Colonic mucosa (tissue), 4 donors: ENCODE results near the gene STPG4. TPM values are rescaled to one million over a fixed set of nuclear protein-coding genes. Genes with fewer than 3 reads are reported as not detected.
"Not testable (repeated sequence)": the region's sequence is repeated elsewhere in the genome, so short reads cannot be mapped to it uniquely, and the experiment has no call there.

Source experiments
- DNase-seq: peaks from one replicate; pipeline ENCODE4 v3.0.0-alpha.2; 2020
- H3K27ac ChIP-seq: fragments of 200-600 bp; one replicate; pipeline ENCODE4 v1.8.0; 2021
- H3K27me3 ChIP-seq: fragments of 200-600 bp; one replicate; pipeline ENCODE4 v1.8.0; 2021
- H3K36me3 ChIP-seq: fragments of 200-600 bp; one replicate; pipeline ENCODE4 v1.8.0; 2021
- H3K4me1 ChIP-seq: fragments of 200-600 bp; one replicate; pipeline ENCODE4 v1.8.0; 2021; ENCODE audit warnings: mild to moderate bottlenecking
- H3K4me3 ChIP-seq: fragments of 200-600 bp; one replicate; pipeline ENCODE4 v1.8.0; 2021
- H3K9ac ChIP-seq, 2 donors: one replicate each; pipeline ENCODE4 v1.7.0; 2013; ENCODE audit warnings: control low read depth in 2 of 2, low read depth in 2 of 2, low read length in 2 of 2
- H3K9me3 ChIP-seq: fragments of 200-600 bp; one replicate; pipeline ENCODE4 v1.8.0; 2021
- CTCF ChIP-seq: fragments of 200-600 bp; IDR thresholded peaks from one replicate; pipeline ENCODE4 v1.8.0; 2022; ENCODE audit warnings: antibody characterized with exemption, mild to moderate bottlenecking
- intact Hi-C: fragments of 100-400 bp; cut with DNase I; formaldehyde crosslinking; loops from one replicate; pipeline ENCODE4 v1.14.1; 2022
- total RNA-seq, 2 donors: library from RNA; stranded (reverse); fragmentation: NEBNext Ultra II Directional in 1 of 2; extraction: Animal tissue kit (Norgen Biotek cat#: 25700) in 1 of 2; gene quantifications; one replicate each; pipeline ENCODE4 v1.2.1, GENCODE V29; 2021
- donor health status: healthy.
- donor health status: DM: no; HTN: no; CAD: no.
- donor health status: DM: no; HTN: no; CAD: no.

STPG4 gene
- total RNA-seq, 2 donors from 2014 or later = 0.21 to 0.47 TPM

GRCh38 chr2:47128705-47129104, 26.4 kb downstream of the STPG4 start:
- Histone ChIP-seq H3K36me3 (no peaks in the 10 kb centered on the region), H3K27me3 (no peaks in the 10 kb centered on the region), H3K4me1 (no peaks in the 10 kb centered on the region), H3K4me3 (no peak overlapping the region), H3K9me3 (no peaks in the 10 kb centered on the region), H3K27ac (no peak overlapping the region), H3K9ac (no peak overlapping the region)
- DNase-seq = no peak
- TF ChIP-seq CTCF = no peak
- intact Hi-C loops = no loop called here

GRCh38 chr2:47127862-47128543, 27.1 kb downstream of the STPG4 start:
- TF ChIP-seq CTCF = no peak
- intact Hi-C loops = no loop called here
- no peak overlapping the region for H3K4me3 ChIP-seq
- H3K36me3 ChIP-seq = no peaks in the 10 kb centered on the region
- no peaks in the 10 kb centered on the region for H3K27me3 ChIP-seq
- no peak overlapping the region for H3K27ac ChIP-seq
- no peaks in the 10 kb centered on the region for H3K9me3 ChIP-seq
- no peaks in the 10 kb centered on the region for H3K4me1 ChIP-seq
- H3K9ac ChIP-seq = no peak overlapping the region
- DNase-seq = no peak

- no peaks in the 10 kb centered on the region for H3K36me3 ChIP-seq
- H3K9me3 ChIP-seq = no peaks in the 10 kb centered on the region
- no peak for DNase-seq
- no peak overlapping the region for H3K27ac ChIP-seq
- H3K9ac ChIP-seq = no peak overlapping the region
- intact Hi-C loops = no loop called here
- no peaks in the 10 kb centered on the region for H3K4me1 ChIP-seq
- no peak for TF ChIP-seq CTCF
- H3K4me3 ChIP-seq = no peak overlapping the region
- no peaks in the 10 kb centered on the region for H3K27me3 ChIP-seq
Observed at GRCh38 chr2:47126783-47127182, 28.3 kb downstream of the STPG4 start.

GRCh38 chr2:47124740-47125139, 30.4 kb downstream of the STPG4 start:
- H3K4me1 ChIP-seq, DNase-seq, H3K36me3 ChIP-seq, H3K4me3 ChIP-seq, H3K9me3 ChIP-seq, H3K27me3 ChIP-seq, H3K27ac ChIP-seq, H3K9ac ChIP-seq, intact Hi-C loops: not testable (repeated sequence)

- H3K4me1 ChIP-seq, H3K36me3 ChIP-seq, intact Hi-C loops, DNase-seq, H3K9me3 ChIP-seq, H3K27ac ChIP-seq, H3K9ac ChIP-seq, H3K27me3 ChIP-seq, H3K4me3 ChIP-seq: not testable (repeated sequence)
Observed at GRCh38 chr2:47120424-47120823, 34.7 kb downstream of the STPG4 start.

- TF ChIP-seq CTCF = no peak
- Histone ChIP-seq H3K36me3 (no peaks in the 10 kb centered on the region), H3K9me3 (no peaks in the 10 kb centered on the region), H3K4me3 (no peak overlapping the region), H3K27ac (no peak overlapping the region), H3K4me1 (peaks cover 8% of the 10 kb centered on the region), H3K27me3 (no peaks in the 10 kb centered on the region), H3K9ac (no peak overlapping the region)
- DNase-seq = no peak
- intact Hi-C loops = no loop called here
Observed at GRCh38 chr2:47119001-47119400, 36.1 kb downstream of the STPG4 start.
